HepG2 (cell line): Measurements from ENCODE around the gene DNAJC7. TPM values are rescaled to one million over a fixed set of nuclear protein-coding genes. Genes with fewer than 3 reads are reported as not detected.

ENCODE experiments used
- ARID2 ChIP-seq: sonication (generic); formaldehyde crosslinking; IDR thresholded peaks from 2 replicates; pipeline ENCODE4 v1.8.1; 2022; ENCODE audit warnings: mild to moderate bottlenecking, missing genetic modification reagents, borderline replicate concordance
- ATF7-NPFF ChIP-seq: sonication (generic); formaldehyde crosslinking; IDR thresholded peaks from 2 replicates; pipeline ENCODE4 v1.8.1; 2023; ENCODE audit warnings: mild to moderate bottlenecking, low read depth, missing genetic modification reagents, moderate library complexity
- GTF2F1 ChIP-seq: fragments of 150-350 bp; IDR thresholded peaks from 2 replicates; pipeline ENCODE4 v1.6.1; 2014; ENCODE audit warnings: low read length
- HNRNPL ChIP-seq: fragments of 200-400 bp; formaldehyde crosslinking; IDR thresholded peaks from 2 replicates; pipeline ENCODE4 v1.6.1; 2017; ENCODE audit warnings: mild to moderate bottlenecking, low read depth, low read length
- KMT2B ChIP-seq: IDR thresholded peaks from 2 replicates; pipeline ENCODE4 v1.6.1; 2016; ENCODE audit warnings: missing genetic modification reagents, missing compliant biosample characterization
- NFYB ChIP-seq: sonication (generic); formaldehyde crosslinking; IDR thresholded peaks from 2 replicates; pipeline ENCODE4 v1.4.0; 2020; ENCODE audit warnings: missing genetic modification reagents
- SMARCC2 ChIP-seq: fragments of 450-650 bp; IDR thresholded peaks from 2 replicates; pipeline ENCODE4 v1.6.1; 2017; ENCODE audit warnings: antibody characterized with exemption, mild to moderate bottlenecking
- STAG1 ChIP-seq: sonication (generic); formaldehyde crosslinking; IDR thresholded peaks from 2 replicates; pipeline ENCODE4 v1.4.0; 2020; ENCODE audit warnings: missing genetic modification reagents
- ZBTB21 ChIP-seq: sonication (generic); formaldehyde crosslinking; IDR thresholded peaks from 2 replicates; pipeline ENCODE4 v1.4.0; 2020; ENCODE audit warnings: missing genetic modification reagents
- ZBTB40 ChIP-seq, 2 experiments: fragments of 450-650 bp in 1 of 2; sonication (generic) in 1 of 2; formaldehyde crosslinking in 1 of 2; IDR thresholded peaks; 2 replicates each; pipeline versions ENCODE4 v1.6.1 to v1.8.0; 2016 to 2022; ENCODE audit warnings: antibody characterized with exemption in 1 of 2, mild to moderate bottlenecking in 1 of 2, missing genetic modification reagents in 1 of 2
- ZNF17 ChIP-seq: sonication (generic); formaldehyde crosslinking; IDR thresholded peaks from 2 replicates; pipeline ENCODE4 v1.5.0; 2020; ENCODE audit warnings: mild to moderate bottlenecking, missing genetic modification reagents
- ZNF503 ChIP-seq: sonication (generic); formaldehyde crosslinking; IDR thresholded peaks from 2 replicates; pipeline ENCODE4 v1.4.0; 2020; ENCODE audit warnings: missing genetic modification reagents
- ZNF557 ChIP-seq: sonication (generic); formaldehyde crosslinking; IDR thresholded peaks from 2 replicates; pipeline ENCODE4 v1.4.0; 2020; ENCODE audit warnings: missing genetic modification reagents
- ZNF562 ChIP-seq: sonication (generic); formaldehyde crosslinking; IDR thresholded peaks from 2 replicates; pipeline ENCODE4 v1.8.0; 2022; ENCODE audit warnings: missing genetic modification reagents, borderline replicate concordance
- ZNF709 ChIP-seq: sonication (generic); formaldehyde crosslinking; IDR thresholded peaks from 2 replicates; pipeline ENCODE4 v1.5.0; 2020; ENCODE audit warnings: mild to moderate bottlenecking, missing genetic modification reagents
- ZSCAN5A ChIP-seq: sonication (generic); formaldehyde crosslinking; IDR thresholded peaks from 2 replicates; pipeline ENCODE4 v1.8.0; 2022; ENCODE audit warnings: mild to moderate bottlenecking, missing genetic modification reagents, borderline replicate concordance
- polyA plus RNA-seq, 8 experiments: library from polyadenylated mRNA; depleted of rRNA in 3 of 8; stranded (reverse) in 7 of 8; unstranded in 1 of 8; fragments of >200 nt; fragmentation: Illumina TruSeq in 4 of 8; extraction: Trizol in 4 of 8; gene quantifications; 2 replicates each; pipeline versions ENCODE4 v1.2.1 to v1.2.3, GENCODE V29; 2011 to 2016; ENCODE audit warnings: low read depth in 4 of 8, missing spikeins in 1 of 8, mixed read lengths in 1 of 8; ENCODE audit not compliant: insufficient read depth in 1 of 8
- total RNA-seq, 5 experiments: library from RNA; depleted of rRNA; stranded (reverse); fragments of >200 nt; fragmentation: Illumina TruSeq; extraction: Trizol; gene quantifications; 2 replicates each; pipeline ENCODE4 v1.2.3, GENCODE V29; 2016; ENCODE audit warnings: low read depth in 1 of 5

Gene DNAJC7
- total and polyA plus RNA-seq, 2 of the 13 experiments (the other 11 are each of a cell fraction or from before 2014, with no cell fraction given): 47.7 to 132 TPM

- TF ChIP-seq HNRNPL: 0 out of 2 replicates have a peak, but pooled peaks have one; percentile 25
- TF ChIP-seq ARID2 (CRISPR knock-in tag): no peak; the same call in none of the 2 replicates
- no peak for TF ChIP-seq ZNF562 (CRISPR knock-in tag)
- peak; percentile 32; the same call in 1 of the 2 replicates for TF ChIP-seq ZBTB40 (IDR thresholded peaks at IDR 0.05)
- peak; percentile 90 for TF ChIP-seq ZBTB40 (CRISPR knock-in tag; IDR thresholded peaks at IDR 0.05)
- peak; percentile 98 for TF ChIP-seq ZNF709 (CRISPR knock-in tag)
- peak; percentile 85 for TF ChIP-seq ZNF503
- TF ChIP-seq SMARCC2: no peak
- TF ChIP-seq GTF2F1: no peak
- peak; percentile 86 for TF ChIP-seq ZSCAN5A (CRISPR knock-in tag)
- peak; percentile 95 for TF ChIP-seq KMT2B (CRISPR knock-in tag)
- 0 out of 2 replicates have a peak, but pooled peaks have one; percentile 48 for TF ChIP-seq ZNF17
- no peak for TF ChIP-seq STAG1 (CRISPR knock-in tag)
- TF ChIP-seq ATF7-NPFF (CRISPR knock-in tag): peak; percentile 91; the same call in 1 of the 2 replicates
- no peak for TF ChIP-seq NFYB (CRISPR knock-in tag)
- TF ChIP-seq ZBTB21 (CRISPR knock-in tag): no peak
- 0 out of 2 replicates have a peak, but pooled peaks have one; percentile 21 for TF ChIP-seq ZNF557 (CRISPR knock-in tag)
These were observed at the start of gene DNAJC7 (continued) for GRCh38 chr17:42016941-42017865.
